SW480 (cell line): Measurements from ENCODE around the gene SMAD3.
"Not testable (repeated sequence)": the region's sequence is repeated elsewhere in the genome, so short reads cannot be mapped to it uniquely, and the experiment has no call there.

Experiments
- DNase-seq: peaks from one replicate; pipeline ENCODE4 v3.0.0-alpha.2; 2016; ENCODE audit warnings: low spot score

Gene SMAD3

GRCh38 chr15:67065531-67066005, at the start of gene SMAD3:
TSS of gene SMAD3 (plus strand) at chr15:67065602. CDS start at chr15:67066155, 553 bp downstream.
- peak; percentile 86 for DNase-seq

GRCh38 chr15:67017311-67017710, 48.1 kb upstream of the SMAD3 start:
- no peak for DNase-seq

- DNase-seq, result no peak
Measured at GRCh38 chr15:67018026-67018425, 47.4 kb upstream of the SMAD3 start.

- no peak for DNase-seq
Measured at GRCh38 chr15:67018441-67018840, 47.0 kb upstream of the SMAD3 start.

DNA sequence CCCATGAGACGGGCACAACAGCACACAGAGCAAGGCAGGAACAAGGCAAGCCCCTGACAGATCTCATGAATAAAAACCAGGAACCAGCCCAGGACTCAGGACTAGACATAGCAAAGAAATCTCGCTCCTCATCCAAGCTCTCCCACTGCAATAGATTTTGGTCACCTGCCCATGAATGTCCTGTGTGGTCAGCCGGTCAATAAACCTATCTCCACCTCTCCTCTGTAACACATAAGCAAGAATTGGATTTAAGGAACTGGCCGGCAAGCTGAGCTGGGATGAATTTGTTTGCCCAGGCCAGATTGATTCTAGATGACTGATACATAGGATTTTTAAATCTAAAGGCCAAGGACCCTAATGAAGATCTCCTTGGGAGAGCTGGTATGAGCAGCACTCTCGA, 46.3 kb upstream of the SMAD3 start:
- DNase-seq, result no peak

GRCh38 chr15:67019884-67020520, 45.4 kb upstream of the SMAD3 start:
- no peak for DNase-seq

DNA sequence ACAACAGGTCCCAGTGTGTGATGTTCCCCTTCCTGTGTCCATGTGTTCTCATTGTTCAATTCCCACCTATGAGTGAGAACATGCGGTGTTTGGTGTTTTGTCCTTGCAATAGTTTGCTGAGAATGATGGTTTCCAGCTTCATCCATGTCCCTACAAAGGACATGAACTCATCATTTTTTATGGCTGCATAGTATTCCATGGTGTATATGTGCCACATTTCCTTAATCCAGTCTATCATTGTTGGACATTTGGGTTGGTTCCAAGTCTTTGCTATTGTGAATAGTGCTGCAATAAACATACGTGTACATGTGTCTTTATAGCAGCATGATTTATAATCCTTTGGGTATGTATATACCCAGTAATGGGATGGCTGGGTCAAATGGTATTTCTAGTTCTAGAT, 44.7 kb upstream of the SMAD3 start:
- DNase-seq, result not testable (repeated sequence)

GRCh38 chr15:67021455-67021854, 43.9 kb upstream of the SMAD3 start:
- no peak for DNase-seq

GRCh38 chr15:67022587-67023105, 42.8 kb upstream of the SMAD3 start:
- no peak for DNase-seq

GRCh38 chr15:67023517-67024313, 41.7 kb upstream of the SMAD3 start:
- DNase-seq, result no peak

- peak; percentile 82 for DNase-seq
Measured at GRCh38 chr15:67024314-67024997, 40.9 kb upstream of the SMAD3 start.

DNA sequence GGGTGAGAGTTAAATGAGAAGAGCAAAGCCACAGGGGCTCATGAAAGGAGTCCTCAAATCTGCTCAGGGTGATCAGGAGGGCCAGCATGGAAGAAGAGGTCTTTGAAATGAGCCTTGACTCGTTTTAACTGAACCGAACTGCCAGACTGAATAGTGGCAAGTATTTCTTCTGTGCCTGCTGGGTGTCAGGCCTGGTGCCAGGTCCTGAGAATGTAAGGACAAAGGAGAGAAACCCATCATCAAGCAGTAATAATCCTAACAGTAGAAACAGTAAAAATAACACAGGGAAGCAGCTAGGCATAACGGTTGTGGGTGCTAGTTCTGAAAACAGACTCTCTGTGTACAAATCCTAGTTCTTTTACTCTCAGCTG, 40.4 kb upstream of the SMAD3 start:
- no peak for DNase-seq

DNA sequence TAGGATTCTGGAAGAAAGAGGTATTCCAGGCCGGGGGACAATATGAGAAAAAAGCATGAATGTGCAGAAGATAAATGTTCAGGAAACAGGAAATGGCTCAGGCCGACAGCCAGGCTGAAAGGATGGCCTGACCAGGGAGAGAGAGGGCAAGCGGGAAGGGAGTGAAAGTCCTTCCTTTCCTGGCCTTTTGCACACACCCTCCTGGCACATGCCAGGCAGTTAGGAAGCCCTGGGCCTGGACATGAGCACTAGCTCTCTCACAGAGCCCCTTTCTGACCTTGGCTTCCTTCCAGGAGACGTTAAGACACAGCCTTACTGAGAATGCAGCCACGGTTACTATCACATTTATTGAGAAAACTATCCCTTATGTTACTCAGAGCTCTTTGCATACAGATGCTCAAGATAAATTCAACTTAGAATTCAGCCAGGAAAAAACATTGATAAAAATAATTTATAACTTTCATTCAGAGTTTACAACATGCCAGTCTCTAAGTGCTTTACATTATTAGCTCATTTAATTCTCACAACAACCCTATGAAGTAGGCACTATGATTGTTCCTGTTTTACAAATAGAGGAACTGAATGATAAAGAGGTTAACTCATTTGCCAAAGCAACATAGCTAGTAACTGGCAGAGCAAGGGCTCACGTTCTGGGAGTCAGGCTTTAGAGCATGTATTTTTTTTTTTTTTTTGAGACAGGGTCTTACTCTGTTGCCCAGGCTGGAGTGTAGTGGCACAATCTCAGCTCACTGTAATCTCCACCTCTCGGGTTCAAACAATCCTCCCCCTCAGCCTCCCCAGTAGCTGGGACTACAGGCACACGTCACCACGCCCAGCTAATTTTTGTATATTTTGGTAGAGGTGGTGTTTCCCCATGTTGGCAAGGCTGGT, 39.4 kb upstream of the SMAD3 start:
- DNase-seq, result no peak

- DNase-seq, result no peak
Measured at GRCh38 chr15:67026610-67026967, 38.8 kb upstream of the SMAD3 start.

DNA sequence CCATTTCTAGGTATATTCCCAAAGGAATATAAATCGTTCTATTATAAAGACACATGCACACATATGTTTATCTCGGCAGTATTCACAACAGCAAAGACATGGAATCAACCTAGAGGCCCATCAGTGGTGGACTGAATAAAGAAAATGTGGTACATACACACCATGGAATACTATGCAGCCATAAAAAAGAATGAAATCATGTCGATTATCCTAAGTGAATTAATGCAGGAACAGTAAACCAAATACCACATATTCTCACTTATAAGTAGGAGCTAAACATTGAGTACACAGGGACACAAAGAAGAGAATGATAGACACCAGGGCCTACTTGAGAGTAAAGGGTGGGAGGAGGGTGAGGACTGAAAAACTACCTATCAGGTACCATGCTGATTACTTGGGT, 37.0 kb upstream of the SMAD3 start:
- not testable (repeated sequence) for DNase-seq

GRCh38 chr15:67030036-67030762, 35.2 kb upstream of the SMAD3 start:
- DNase-seq, result no peak

- no peak for DNase-seq
Measured at GRCh38 chr15:67031331-67031730, 34.1 kb upstream of the SMAD3 start.

DNA sequence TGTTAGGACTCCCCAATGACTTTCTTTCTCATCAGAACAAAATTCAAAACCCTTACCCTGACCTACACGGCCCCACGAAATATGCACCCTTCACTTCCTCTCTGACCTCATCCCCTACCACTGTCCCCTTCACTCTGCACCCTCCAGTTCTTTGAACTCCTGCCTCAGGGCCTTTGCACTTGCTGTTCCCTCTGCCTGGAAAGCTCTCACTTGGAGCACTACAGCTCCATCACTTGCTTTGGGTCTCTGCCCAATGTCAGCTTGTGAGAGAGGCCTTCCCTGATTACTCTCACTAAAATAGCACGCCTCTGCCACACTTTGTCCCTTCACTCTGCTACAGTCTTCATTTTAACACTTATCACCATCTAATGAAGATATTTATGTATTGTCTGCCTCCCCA, 32.8 kb upstream of the SMAD3 start:
- no peak for DNase-seq

GRCh38 chr15:67033012-67033411, 32.4 kb upstream of the SMAD3 start:
- DNase-seq, result no peak

GRCh38 chr15:67033571-67034044, 31.8 kb upstream of the SMAD3 start:
- no peak for DNase-seq

GRCh38 chr15:67035886-67036285, 29.5 kb upstream of the SMAD3 start:
- no peak for DNase-seq
